HG03139 (cell line): ENCODE results near the gene FARSA.
"Not testable (repeated sequence)": the region's sequence is repeated elsewhere in the genome, so short reads cannot be mapped to it uniquely, and the experiment has no call there.

Experiments
- ATAC-seq: cut with Tn5 transposase; IDR thresholded peaks from one replicate; pipeline ENCODE4 v1.9.1; 2021; ENCODE audit not compliant: unreplicated experiment

Gene FARSA

DNA sequence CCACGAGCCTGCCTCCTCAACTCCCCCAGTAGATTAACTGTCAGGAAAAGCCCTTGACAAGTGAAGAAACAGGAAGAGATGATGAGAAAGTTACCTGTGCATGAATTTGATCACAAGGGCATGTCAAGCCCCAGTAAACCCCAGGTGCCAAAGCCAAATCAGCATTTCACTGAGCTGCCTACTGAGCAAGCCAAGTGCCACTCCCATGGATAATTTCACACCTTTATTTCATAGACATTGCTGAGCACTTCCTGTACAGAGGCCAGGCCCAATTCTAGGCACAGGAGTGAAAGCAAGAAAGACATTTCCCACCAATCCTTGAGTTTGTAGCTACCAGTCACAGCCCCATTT, 21.1 kb upstream of the FARSA start:
- ATAC-seq, result no peak

DNA sequence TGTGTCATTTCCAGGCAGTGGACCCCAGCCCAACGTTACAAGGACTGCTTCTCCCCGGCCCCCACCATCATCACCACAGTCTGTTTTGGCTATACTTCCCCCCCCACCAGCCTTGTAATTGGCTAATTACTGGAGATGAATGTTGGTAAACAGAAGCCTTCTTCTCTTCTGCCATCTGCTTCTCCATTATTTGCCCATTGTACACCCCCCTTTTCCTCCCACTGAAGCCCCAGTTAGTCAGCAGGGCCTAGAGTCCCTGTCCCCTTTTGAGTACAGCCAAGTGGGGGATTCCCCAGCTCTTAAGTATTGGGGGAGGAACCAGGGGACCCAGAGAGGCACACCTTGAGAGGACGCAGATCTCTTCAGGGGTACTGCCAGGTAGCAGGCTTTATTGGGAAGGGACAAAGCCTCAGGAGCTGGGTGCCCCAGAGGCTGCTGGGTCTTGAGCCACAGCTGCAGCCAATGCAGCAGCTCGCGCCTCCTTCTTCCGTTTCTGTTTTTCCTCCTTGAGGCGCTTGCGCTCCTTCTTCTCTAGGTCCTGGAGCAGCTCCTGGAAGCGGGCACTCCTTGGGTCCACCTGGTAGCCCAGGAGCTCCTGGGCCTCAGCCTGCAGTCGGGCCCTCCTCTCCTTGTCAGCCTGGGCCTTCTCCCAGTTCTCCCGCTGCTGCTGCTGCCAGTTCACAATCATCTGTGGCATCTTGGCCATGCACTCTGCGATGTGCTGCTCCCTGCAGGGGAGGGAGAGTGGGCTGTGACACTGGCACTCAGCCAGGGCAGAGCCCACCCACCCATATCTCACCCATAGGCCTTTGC, 20.5 kb upstream of the FARSA start:
- no peak for ATAC-seq

GRCh38 chr19:12953138-12953798, 19.8 kb upstream of the FARSA start:
- no peak for ATAC-seq

DNA sequence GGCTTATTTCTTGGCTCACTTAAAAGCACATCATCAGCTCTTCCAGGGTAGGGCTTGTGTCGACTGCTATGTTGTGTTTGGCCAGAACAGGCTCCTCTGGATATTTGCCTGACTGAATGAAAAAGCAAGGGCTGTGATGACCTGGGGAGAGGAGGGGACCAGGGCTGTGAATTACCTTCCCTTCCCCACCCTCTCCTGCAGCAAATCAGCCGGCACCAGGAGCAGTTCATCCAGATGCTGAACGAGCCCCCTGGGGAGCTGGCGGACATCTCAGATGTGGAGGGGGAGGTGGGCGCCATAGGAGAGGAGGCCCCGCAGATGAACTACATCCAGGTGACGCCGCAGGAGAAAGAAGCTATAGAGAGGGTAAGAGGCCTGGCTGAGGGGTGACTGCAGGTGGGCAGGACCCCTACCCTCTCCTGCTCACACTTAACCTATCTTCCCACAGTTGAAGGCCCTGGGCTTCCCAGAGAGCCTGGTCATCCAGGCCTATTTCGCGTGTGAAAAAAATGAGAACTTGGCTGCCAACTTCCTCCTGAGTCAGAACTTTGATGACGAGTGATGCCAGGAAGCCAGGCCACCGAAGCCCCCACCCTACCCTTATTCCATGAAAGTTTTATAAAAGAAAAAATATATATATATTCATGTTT, 19.1 kb upstream of the FARSA start:
- no peak for ATAC-seq

- not testable (repeated sequence) for ATAC-seq
Measured at GRCh38 chr19:12952050-12952449, 18.5 kb upstream of the FARSA start.

GRCh38 chr19:12949363-12950283, 16.1 kb upstream of the FARSA start:
- ATAC-seq, result no peak

GRCh38 chr19:12948612-12949362, 15.3 kb upstream of the FARSA start:
- no peak for ATAC-seq

DNA sequence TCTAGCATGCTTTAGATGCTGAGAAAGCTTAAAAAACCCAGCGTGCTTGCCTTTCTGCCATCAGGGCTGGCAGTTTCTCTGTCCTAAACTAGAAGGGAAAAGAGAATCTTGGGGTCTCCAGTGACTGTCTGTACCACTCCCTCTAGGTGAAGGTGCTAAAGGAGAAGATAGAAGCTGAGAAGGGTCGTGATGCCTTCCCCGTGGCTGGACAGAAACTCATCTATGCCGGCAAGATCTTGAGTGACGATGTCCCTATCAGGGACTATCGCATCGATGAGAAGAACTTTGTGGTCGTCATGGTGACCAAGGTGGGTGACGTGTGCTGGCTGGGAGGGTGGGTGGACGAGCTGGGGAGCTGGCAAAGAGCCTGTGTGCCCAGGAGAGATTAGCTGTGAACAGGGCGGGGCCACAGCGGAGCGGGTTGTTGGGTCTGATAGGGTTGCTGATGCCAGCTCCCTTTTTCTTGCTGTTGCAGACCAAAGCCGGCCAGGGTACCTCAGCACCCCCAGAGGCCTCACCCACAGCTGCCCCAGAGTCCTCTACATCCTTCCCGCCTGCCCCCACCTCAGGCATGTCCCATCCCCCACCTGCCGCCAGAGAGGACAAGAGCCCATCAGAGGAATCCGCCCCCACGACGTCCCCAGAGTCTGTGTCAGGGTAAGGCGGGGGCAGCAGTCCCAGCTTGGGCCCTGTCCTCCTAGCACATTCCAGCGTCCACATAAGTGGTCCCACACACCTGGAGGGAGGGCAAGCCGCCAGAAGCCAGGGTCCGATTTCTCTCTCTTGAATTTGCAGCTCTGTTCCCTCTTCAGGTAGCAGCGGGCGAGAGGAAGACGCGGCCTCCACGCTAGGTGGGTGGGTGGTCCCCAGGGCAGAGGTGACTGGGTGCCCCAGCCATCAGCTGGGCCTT, 14.4 kb upstream of the FARSA start:
- no peak for ATAC-seq

DNA sequence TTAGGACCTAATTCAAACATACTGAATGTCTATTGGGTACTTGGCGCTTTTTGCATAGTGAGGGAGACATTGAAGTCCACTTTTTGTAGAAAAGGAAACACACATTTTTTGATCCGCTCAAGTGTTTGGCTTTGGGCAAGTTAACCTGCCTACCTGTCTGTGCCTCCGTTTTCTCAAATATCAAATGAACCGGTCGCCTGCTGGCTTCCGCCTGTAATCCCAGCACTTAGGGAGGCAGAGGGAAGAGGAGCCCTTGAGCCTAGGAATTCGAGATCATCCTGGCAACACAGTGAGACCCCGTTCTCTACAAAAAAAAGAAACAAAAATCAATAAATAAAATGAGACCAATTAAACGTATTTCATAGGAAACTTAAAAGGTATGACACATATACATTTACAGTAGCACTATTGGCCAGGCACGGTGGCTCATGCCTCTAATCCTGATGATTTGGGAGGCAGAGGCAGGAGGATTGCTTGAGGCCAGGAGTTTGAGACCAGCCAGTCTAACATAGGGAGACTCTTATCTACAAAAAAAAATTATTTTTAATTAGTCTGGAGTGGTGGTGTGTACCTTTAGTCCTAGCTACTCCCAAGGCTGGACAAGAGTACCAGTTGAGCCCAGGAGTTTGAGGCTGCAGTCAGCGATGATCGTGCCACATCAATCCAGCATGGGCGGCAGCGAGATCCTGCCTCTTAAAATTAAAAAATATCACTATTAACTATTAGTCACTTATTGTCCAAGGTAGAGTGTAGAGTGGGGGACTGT, 13.4 kb upstream of the FARSA start:
- no peak for ATAC-seq

DNA sequence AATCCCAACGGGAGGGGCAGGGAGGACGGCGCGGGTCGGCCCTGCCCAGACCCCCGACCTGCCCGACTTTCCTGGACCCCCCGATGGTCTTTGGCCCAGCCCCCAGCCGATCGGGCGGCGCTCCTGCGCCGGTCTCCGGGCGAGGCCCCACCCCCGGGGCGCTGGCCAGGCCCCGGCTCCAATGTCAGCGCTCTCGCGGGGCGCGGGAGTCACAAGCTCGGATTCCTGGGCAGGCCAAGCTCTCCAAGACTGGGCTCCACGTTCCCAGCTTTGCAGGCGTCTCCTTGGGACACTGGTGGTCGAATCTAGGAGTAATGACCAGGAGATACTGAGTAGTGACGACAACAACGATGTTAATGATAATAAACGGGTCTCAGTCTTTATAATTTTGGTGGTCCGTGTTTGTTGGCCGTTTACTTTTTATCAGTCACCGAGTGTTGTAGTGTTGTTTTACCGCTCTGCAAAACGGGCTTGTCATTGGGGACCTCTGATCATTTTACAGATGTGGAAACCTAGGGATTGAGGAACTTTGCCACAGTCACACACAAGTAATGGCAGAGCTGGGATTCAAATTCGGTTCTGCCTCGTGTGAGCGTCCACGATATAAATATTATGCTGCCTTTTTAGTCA, 12.7 kb upstream of the FARSA start:
- ATAC-seq, result peak; percentile 17

GRCh38 chr19:12945479-12946091, 12.1 kb upstream of the FARSA start, which contains the start of gene RAD23A:
TSS of gene RAD23A (plus strand) at chr19:12945862. CDS start at chr19:12945949, 87 bp downstream.
- peak; percentile 72 for ATAC-seq

- ATAC-seq, result no peak
Measured at GRCh38 chr19:12944104-12944674, 10.7 kb upstream of the FARSA start.

GRCh38 chr19:12943437-12944044, 10.0 kb upstream of the FARSA start:
- ATAC-seq, result no peak

GRCh38 chr19:12940897-12941296, 7.4 kb upstream of the FARSA start:
- ATAC-seq, result no peak

DNA sequence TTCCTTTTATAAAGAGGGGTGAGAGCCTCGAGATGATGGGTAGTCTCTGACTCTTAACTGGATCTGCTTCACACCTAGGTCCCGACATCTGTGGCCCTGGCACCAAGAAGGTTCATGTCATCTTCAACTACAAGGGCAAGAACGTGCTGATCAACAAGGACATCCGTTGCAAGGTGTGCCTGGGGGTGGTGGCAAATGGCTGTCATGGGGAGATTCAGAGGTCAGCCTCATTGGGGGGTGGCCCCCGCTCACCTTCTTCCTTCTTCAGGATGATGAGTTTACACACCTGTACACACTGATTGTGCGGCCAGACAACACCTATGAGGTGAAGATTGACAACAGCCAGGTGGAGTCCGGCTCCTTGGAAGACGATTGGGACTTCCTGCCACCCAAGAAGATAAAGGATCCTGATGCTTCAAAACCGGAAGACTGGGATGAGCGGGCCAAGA, 6.5 kb upstream of the FARSA start:
- no peak for ATAC-seq

DNA sequence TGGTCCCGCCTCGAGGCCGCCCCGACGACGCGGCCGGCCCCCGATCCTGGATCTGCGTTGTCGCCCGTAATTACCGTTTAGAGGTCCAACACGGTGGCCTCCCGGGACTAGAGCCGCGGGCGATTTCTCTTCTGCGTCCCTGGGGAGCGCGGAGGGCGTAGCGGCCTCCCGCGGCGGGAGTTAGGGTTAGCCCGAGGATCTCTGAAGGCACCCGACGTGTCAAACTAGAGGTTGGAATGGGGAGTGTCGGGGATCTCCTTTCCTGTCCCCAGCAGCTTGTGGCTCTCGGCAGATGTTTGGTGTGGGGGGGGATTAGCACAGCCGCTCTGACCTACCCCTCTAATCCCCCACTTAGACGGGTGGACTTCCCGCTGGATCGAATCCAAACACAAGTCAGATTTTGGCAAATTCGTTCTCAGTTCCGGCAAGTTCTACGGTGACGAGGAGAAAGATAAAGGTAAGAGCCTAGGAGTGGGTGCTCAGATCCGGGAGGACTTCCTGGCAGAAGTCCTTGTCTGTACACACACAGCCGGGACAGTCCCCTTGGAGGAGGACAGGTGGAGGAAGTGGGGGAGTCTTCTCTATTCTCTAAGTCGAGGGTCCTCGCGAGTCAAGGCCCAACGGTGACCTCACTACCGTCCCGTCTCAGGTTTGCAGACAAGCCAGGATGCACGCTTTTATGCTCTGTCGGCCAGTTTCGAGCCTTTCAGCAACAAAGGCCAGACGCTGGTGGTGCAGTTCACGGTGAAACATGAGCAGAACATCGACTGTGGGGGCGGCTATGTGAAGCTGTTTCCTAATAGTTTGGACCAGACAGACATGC, 5.5 kb upstream of the FARSA start:
- ATAC-seq, result no peak
